HT-29 (cell line): ENCODE results near the gene NCKAP5L. TPM values are rescaled to one million over a fixed set of nuclear protein-coding genes. Genes with fewer than 3 reads are reported as not detected.
A peak's percentile ranks its signal among the peaks of the same experiment; 100 is the strongest.

Experiments
- DNase-seq: peaks from one replicate; pipeline ENCODE4 v3.0.0-alpha.2; 2015; ENCODE audit warnings: low spot score
- small RNA-seq: library from RNA; depleted of rRNA; stranded (forward); fragments of <200 nt; gene quantifications from one replicate; pipeline ENCODE3, GENCODE V24; 2014
- total RNA-seq: library from RNA; depleted of rRNA; stranded (reverse); fragments of >200 nt; shearing (Covaris generic); gene quantifications from 2 replicates; pipeline ENCODE4 v1.2.3, GENCODE V29; 2014; rRNA removed

Gene NCKAP5L
- total RNA-seq, 1 experiment from 2014 or later, result 16.4 TPM

DNA sequence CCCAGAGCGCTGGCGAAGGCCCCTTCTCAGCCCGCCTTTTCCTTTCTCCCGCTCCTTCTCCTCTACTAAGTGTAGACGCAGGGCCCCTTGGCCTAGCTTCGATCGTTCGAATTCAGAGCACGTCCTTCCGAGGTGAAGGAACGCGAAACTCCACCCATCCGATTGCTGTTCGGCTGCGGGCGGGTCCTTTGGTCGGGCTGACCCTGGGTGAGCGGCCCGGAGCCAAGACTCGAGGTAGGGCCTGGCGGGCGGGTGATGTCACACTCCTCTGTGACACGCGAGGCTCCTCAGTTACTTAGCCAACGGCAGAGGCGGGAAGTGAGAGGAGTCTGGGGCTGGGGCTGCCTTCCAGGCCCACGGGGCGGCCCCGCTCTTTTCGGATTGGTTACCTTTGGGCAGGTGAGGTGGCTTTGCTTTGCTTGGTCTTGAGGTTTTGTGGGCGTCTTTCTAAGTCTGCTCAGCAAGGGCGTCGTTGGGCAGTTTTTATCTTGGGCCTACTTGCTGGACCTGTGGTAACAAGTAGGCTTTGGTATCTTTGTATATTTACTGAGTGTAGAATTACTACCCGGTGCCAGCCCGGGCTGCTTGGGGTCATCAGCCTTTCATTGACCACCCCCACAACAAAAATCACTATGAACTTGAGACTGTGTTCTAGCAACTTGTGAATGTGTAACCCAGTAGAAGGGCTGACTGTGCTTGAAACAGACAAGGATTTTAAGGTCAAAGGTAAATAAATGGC is 86.2 kb downstream of the NCKAP5L start:
- DNase-seq, result peak; percentile 87

Small RNA genes within 50 kb of the gene (small RNA-seq; reads per million reads assigned to genes)
- not detected for gene LSM6P2

Other genes starting within 250 kb of the NCKAP5L start
- gene FAM186B, start 222.8 kb downstream of the NCKAP5L start, total RNA-seq, result 0.03 and 0.23 TPM in 2 replicates
- 6.4 and 12.3 TPM in 2 replicates for gene PRPF40B, start 204.9 kb downstream of the NCKAP5L start, total RNA-seq
- 0.89 and 1.0 TPM in 2 replicates for gene FMNL3, start 121.0 kb downstream of the NCKAP5L start, total RNA-seq
- gene TMBIM6, start 86.9 kb downstream of the NCKAP5L start, total RNA-seq, result 409 and 478 TPM in 2 replicates
- gene BCDIN3D, start 14.7 kb upstream of the NCKAP5L start, total RNA-seq, result 2.5 and 2.9 TPM in 2 replicates
- gene FAIM2, start 75.5 kb upstream of the NCKAP5L start, total RNA-seq, result 0.58 and 0.63 TPM in 2 replicates
- gene AQP2, start 122.3 kb upstream of the NCKAP5L start, total RNA-seq, result 0.10 and 0.21 TPM in 2 replicates
- 109 and 110 TPM in 2 replicates for gene AQP5, start 133.5 kb upstream of the NCKAP5L start, total RNA-seq
- 1.8 and 2.0 TPM in 2 replicates for gene AQP6, start 144.5 kb upstream of the NCKAP5L start, total RNA-seq
- 51.6 and 55.9 TPM in 2 replicates for gene RACGAP1, start 197.1 kb upstream of the NCKAP5L start, total RNA-seq
- gene ASIC1, start 229.2 kb upstream of the NCKAP5L start, total RNA-seq, result 6.7 and 7.0 TPM in 2 replicates